Keratinocyte (primary cell): ENCODE measurements around the gene SDK1.

Experiments
- EZH2 ChIP-seq: IDR thresholded peaks from one replicate; pipeline ENCODE4 v1.6.1; 2012; ENCODE audit warnings: inconsistent platforms, mild to moderate bottlenecking, low read length, moderate library complexity
- TF ChIP-seq, protein P1 (sequence below), 3 experiments: IDR thresholded peaks in 1 of 3; conservative IDR thresholded peaks in 1 of 3; optimal IDR thresholded peaks in 1 of 3; 2 replicates in 2 of 3; 3 replicates in 1 of 3; pipeline versions ENCODE3 to v1.5.1; 2011; ENCODE audit warnings: low read length in 3 of 3, mild to moderate bottlenecking in 3 of 3, moderate library complexity in 2 of 3, control low read depth in 1 of 3, inconsistent platforms in 1 of 3; ENCODE audit not compliant: insufficient read depth in 2 of 3; ENCODE audit errors: extremely low read depth in 1 of 3

DNA sequence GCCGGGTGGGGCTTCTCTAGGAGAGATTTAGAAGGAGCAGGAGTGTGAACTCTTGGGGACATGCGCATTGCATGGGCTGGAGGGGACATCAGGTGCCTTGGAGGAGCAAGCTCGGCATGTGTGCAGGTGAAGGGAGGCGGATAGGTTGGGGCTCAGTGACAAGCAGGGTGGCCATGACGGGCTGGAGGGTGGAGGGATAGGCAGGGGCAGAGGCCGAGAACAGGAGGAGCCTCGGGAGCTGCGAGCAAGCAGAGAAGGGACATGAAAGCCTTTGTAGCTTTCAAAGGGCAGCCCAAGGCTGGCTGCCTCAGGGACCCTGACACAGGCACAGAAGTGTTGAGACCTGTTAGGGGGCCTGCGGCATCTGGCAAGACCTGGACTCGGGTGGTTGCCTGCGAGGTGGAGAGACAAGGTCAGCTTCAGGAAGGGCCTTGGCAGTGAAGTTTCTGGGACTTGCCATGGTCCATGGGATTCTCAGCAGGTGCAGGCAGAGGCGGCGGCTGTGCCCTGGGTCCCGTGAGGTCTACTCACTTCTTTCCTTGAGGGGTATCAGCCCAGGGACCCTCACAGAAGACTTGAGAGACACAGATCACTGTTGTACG lies 664.8 kb downstream of the SDK1 start:
- TF ChIP-seq, protein P1, sequence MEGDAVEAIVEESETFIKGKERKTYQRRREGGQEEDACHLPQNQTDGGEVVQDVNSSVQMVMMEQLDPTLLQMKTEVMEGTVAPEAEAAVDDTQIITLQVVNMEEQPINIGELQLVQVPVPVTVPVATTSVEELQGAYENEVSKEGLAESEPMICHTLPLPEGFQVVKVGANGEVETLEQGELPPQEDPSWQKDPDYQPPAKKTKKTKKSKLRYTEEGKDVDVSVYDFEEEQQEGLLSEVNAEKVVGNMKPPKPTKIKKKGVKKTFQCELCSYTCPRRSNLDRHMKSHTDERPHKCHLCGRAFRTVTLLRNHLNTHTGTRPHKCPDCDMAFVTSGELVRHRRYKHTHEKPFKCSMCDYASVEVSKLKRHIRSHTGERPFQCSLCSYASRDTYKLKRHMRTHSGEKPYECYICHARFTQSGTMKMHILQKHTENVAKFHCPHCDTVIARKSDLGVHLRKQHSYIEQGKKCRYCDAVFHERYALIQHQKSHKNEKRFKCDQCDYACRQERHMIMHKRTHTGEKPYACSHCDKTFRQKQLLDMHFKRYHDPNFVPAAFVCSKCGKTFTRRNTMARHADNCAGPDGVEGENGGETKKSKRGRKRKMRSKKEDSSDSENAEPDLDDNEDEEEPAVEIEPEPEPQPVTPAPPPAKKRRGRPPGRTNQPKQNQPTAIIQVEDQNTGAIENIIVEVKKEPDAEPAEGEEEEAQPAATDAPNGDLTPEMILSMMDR (optimal IDR thresholded peaks at IDR 0.05 in 1 of 3, IDR thresholded peaks at IDR 0.05 in 1 of 3, conservative IDR thresholded peaks at IDR 0.05 in 1 of 3; ENCODE audit: extremely low read depth in 1 of 3, insufficient read depth in 2 of 3, low read length in 3 of 3) = no peak
- no peak for TF ChIP-seq EZH2
